ENCODE data around the gene IPO4. TPM values are rescaled to one million over a fixed set of nuclear protein-coding genes. Genes with fewer than 3 reads are reported as not detected.

Gene IPO4
- total and polyA plus RNA-seq, 2 of the 13 experiments (the other 11 are each of a cell fraction or from before 2014, with no cell fraction given), result 39.0 to 179 TPM

GRCh38 chr14:24160850-24161804 is 27.5 kb downstream of the IPO4 start, which contains the start of gene IRF9 (continued):
- TF ChIP-seq TERF1 (CRISPR knock-in tag; IDR thresholded peaks at IDR 0.05) (no peak), SP140L (CRISPR knock-in tag; IDR thresholded peaks at IDR 0.05; ENCODE audit: borderline replicate concordance) (0 out of 2 replicates have a peak, but pooled peaks have one; percentile 97), BCL3 (CRISPR knock-in tag; IDR thresholded peaks at IDR 0.05) (peak; percentile 98), RNF2 (conservative IDR thresholded peaks at IDR 0.05; ENCODE audit: low read depth) (peak; percentile 76), SRSF9 (IDR thresholded peaks at IDR 0.05; ENCODE audit: borderline replicate concordance, insufficient read depth, low read depth, low read length, poor library complexity, severe bottlenecking) (no peak), ZNF280D (CRISPR knock-in tag; IDR thresholded peaks at IDR 0.05) (peak; percentile 97), GFI1 (CRISPR knock-in tag; IDR thresholded peaks at IDR 0.05; ENCODE audit: borderline replicate concordance) (peak; percentile 95), NR3C1 (CRISPR knock-in tag; IDR thresholded peaks at IDR 0.05) (no peak), SRF (IDR thresholded peaks at IDR 0.05; ENCODE audit: low read depth, low read length) (peak; percentile 40), JUN (CRISPR knock-in tag; IDR thresholded peaks at IDR 0.05) (no peak), ZNF749 (CRISPR knock-in tag; IDR thresholded peaks at IDR 0.05; ENCODE audit: borderline replicate concordance) (peak; percentile 99), ZNF570 (CRISPR knock-in tag; IDR thresholded peaks at IDR 0.05; ENCODE audit: borderline replicate concordance) (no peak), ZHX2 (IDR thresholded peaks at IDR 0.05; ENCODE audit: low read depth) (peak; percentile 85), ZHX2 (CRISPR knock-in tag; IDR thresholded peaks at IDR 0.05; ENCODE audit: borderline replicate concordance) (no peak), RARA (CRISPR knock-in tag; IDR thresholded peaks at IDR 0.05) (peak; percentile 99), HMG20B (CRISPR knock-in tag; conservative IDR thresholded peaks at IDR 0.05) (peak; percentile 97)

Data from HepG2 (cell line).